ENCODE measurements around the gene TSC22D1. TPM values are rescaled to one million over a fixed set of nuclear protein-coding genes. Genes with fewer than 3 reads are reported as not detected.

The TSC22D1 gene
- total RNA-seq, 1 donor from 2014 or later: 70.8 TPM

GRCh38 chr13:44412346-44412935, 163.7 kb downstream of the TSC22D1 start:
- no peaks in the 10 kb centered on the region for H3K27me3 ChIP-seq (ENCODE audit: control insufficient read depth, insufficient read depth, low read length)
- no peaks in the 10 kb centered on the region for H3K36me3 ChIP-seq (ENCODE audit: control insufficient read depth, insufficient read depth, low read length)
- TF ChIP-seq CTCF (IDR thresholded peaks at IDR 0.05; ENCODE audit: insufficient read depth, low read length, severe bottlenecking): no peak
- H3K4me3 ChIP-seq (ENCODE audit: low read depth, low read length): no peak overlapping the region
- FAIRE-seq (no peak), DNase-seq (ENCODE audit: low read depth) (no peak)

- DNase-seq (ENCODE audit: low read depth) (no peak), FAIRE-seq (peak; percentile 32)
- no peaks in the 10 kb centered on the region for H3K36me3 ChIP-seq (ENCODE audit: control insufficient read depth, insufficient read depth, low read length)
- no peak overlapping the region for H3K4me3 ChIP-seq (ENCODE audit: low read depth, low read length)
- H3K27me3 ChIP-seq (ENCODE audit: control insufficient read depth, insufficient read depth, low read length): no peaks in the 10 kb centered on the region
- no peak for TF ChIP-seq CTCF (IDR thresholded peaks at IDR 0.05; ENCODE audit: insufficient read depth, low read length, severe bottlenecking)
Measured at GRCh38 chr13:44411841-44412240, 164.3 kb downstream of the TSC22D1 start.

- FAIRE-seq: no peak
- no peak for DNase-seq (ENCODE audit: low read depth)
- no peaks in the 10 kb centered on the region for H3K27me3 ChIP-seq (ENCODE audit: control insufficient read depth, insufficient read depth, low read length)
- no peak for TF ChIP-seq CTCF (IDR thresholded peaks at IDR 0.05; ENCODE audit: insufficient read depth, low read length, severe bottlenecking)
- no peak overlapping the region for H3K4me3 ChIP-seq (ENCODE audit: low read depth, low read length)
- no peaks in the 10 kb centered on the region for H3K36me3 ChIP-seq (ENCODE audit: control insufficient read depth, insufficient read depth, low read length)
Measured at GRCh38 chr13:44410328-44410859, 165.7 kb downstream of the TSC22D1 start.

GRCh38 chr13:44409595-44409994, 166.5 kb downstream of the TSC22D1 start:
- DNase-seq (ENCODE audit: low read depth) (no peak), FAIRE-seq (no peak)
- Histone ChIP-seq H3K27me3 (ENCODE audit: control insufficient read depth, insufficient read depth, low read length) (no peaks in the 10 kb centered on the region), H3K4me3 (ENCODE audit: low read depth, low read length) (no peak overlapping the region), H3K36me3 (ENCODE audit: control insufficient read depth, insufficient read depth, low read length) (no peaks in the 10 kb centered on the region)
- no peak for TF ChIP-seq CTCF (IDR thresholded peaks at IDR 0.05; ENCODE audit: insufficient read depth, low read length, severe bottlenecking)

GRCh38 chr13:44407891-44408290, 168.2 kb downstream of the TSC22D1 start:
- Histone ChIP-seq H3K4me3 (ENCODE audit: low read depth, low read length) (no peak overlapping the region), H3K36me3 (ENCODE audit: control insufficient read depth, insufficient read depth, low read length) (no peaks in the 10 kb centered on the region), H3K27me3 (ENCODE audit: control insufficient read depth, insufficient read depth, low read length) (no peaks in the 10 kb centered on the region)
- no peak for TF ChIP-seq CTCF (IDR thresholded peaks at IDR 0.05; ENCODE audit: insufficient read depth, low read length, severe bottlenecking)
- FAIRE-seq: no peak
- peak; percentile 17 for DNase-seq (ENCODE audit: low read depth)

- Histone ChIP-seq H3K4me3 (ENCODE audit: low read depth, low read length) (no peak overlapping the region), H3K36me3 (ENCODE audit: control insufficient read depth, insufficient read depth, low read length) (no peaks in the 10 kb centered on the region), H3K27me3 (ENCODE audit: control insufficient read depth, insufficient read depth, low read length) (no peaks in the 10 kb centered on the region)
- peak; percentile 5 for DNase-seq (ENCODE audit: low read depth)
- no peak for FAIRE-seq
- no peak for TF ChIP-seq CTCF (IDR thresholded peaks at IDR 0.05; ENCODE audit: insufficient read depth, low read length, severe bottlenecking)
Measured at GRCh38 chr13:44407379-44407778, 168.8 kb downstream of the TSC22D1 start.

Data from bronchial epithelial cell (primary cell).